Smooth muscle cell (in vitro differentiated cells): ENCODE measurements around the gene ARL3. TPM values are rescaled to one million over a fixed set of nuclear protein-coding genes. Genes with fewer than 3 reads are reported as not detected.
"Not testable (repeated sequence)": the region's sequence is repeated elsewhere in the genome, so short reads cannot be mapped to it uniquely, and the experiment has no call there.

Source experiments
- DNase-seq: peaks from one replicate; lab custom pipeline; 2025; ENCODE audit not compliant: unreplicated experiment; lab: John Stamatoyannopoulos, UW
- H2AFZ ChIP-seq: fragments of 200-600 bp; sonication (generic); 2 replicates; pipeline ENCODE4 v1.6.0; 2016; ENCODE audit warnings: antibody characterized with exemption, low read depth, mild to moderate bottlenecking
- H3F3A ChIP-seq: fragments of 200-600 bp; sonication (generic); 2 replicates; pipeline ENCODE4 v1.6.0; 2017; ENCODE audit warnings: antibody characterized with exemption, low read depth
- H3K27ac ChIP-seq: fragments of 200-600 bp; sonication (generic); 2 replicates; pipeline ENCODE4 v1.5.1; 2016; ENCODE audit warnings: low read depth, mild to moderate bottlenecking
- H3K27me3 ChIP-seq: fragments of 200-600 bp; sonication (generic); 2 replicates; pipeline ENCODE4 v1.6.1; 2016; ENCODE audit warnings: low read depth, mild to moderate bottlenecking
- H3K36me3 ChIP-seq: fragments of 200-600 bp; sonication (generic); 2 replicates; pipeline ENCODE4 v1.5.1; 2016; ENCODE audit warnings: low read depth
- H3K4me1 ChIP-seq: fragments of 200-600 bp; sonication (generic); 2 replicates; pipeline ENCODE4 v1.5.1; 2016; ENCODE audit warnings: low read depth
- H3K4me2 ChIP-seq: fragments of 200-600 bp; sonication (generic); 2 replicates; pipeline ENCODE4 v1.6.0; 2016; ENCODE audit warnings: mild to moderate bottlenecking
- H3K4me3 ChIP-seq: fragments of 200-600 bp; sonication (generic); 2 replicates; pipeline ENCODE4 v1.5.1; 2016; ENCODE audit warnings: mild to moderate bottlenecking
- H3K79me2 ChIP-seq: fragments of 200-600 bp; sonication (generic); 2 replicates; pipeline ENCODE4 v1.6.0; 2016; ENCODE audit warnings: low read depth, mild to moderate bottlenecking
- H3K9ac ChIP-seq: fragments of 200-600 bp; sonication (generic); 2 replicates; pipeline ENCODE4 v1.6.0; 2016; ENCODE audit warnings: low read depth
- H3K9me3 ChIP-seq: fragments of 200-600 bp; sonication (generic); replicated peaks from 2 replicates; pipeline ENCODE4 v1.5.1; 2016; ENCODE audit warnings: low read depth
- H4K20me1 ChIP-seq: fragments of 200-600 bp; sonication (generic); 2 replicates; pipeline ENCODE4 v1.6.0; 2016; ENCODE audit warnings: low read depth
- CTCF ChIP-seq: fragments of 200-600 bp; sonication (generic); IDR thresholded peaks from 2 replicates; pipeline ENCODE4 v1.5.1; 2017; ENCODE audit warnings: borderline replicate concordance, mild to moderate bottlenecking, antibody characterized with exemption; ENCODE audit not compliant: insufficient read depth, poor library complexity, severe bottlenecking
- WGBS: methylation state at CpG from one replicate; pipeline ENCODE4 v1.1.7; 2016; ENCODE audit warnings: low lambda C conversion rate; 5-methylcytosine and 5-hydroxymethylcytosine counted together
- polyA plus RNA-seq: library from polyadenylated mRNA; unstranded; fragments of >200 nt; fragmentation: Nextera tagmentation; extraction: Ambion mirVana; gene quantifications from 2 replicates; pipeline ENCODE4 v1.2.1, GENCODE V29; 2016
- total RNA-seq: library from RNA; depleted of rRNA; stranded (reverse); fragments of >200 nt; gene quantifications from 2 replicates; pipeline ENCODE4 v1.2.3, GENCODE V29; 2014

The ARL3 gene
- total and polyA plus RNA-seq, 2 experiments from 2014 or later: 12.7 to 30.2 TPM

DNA sequence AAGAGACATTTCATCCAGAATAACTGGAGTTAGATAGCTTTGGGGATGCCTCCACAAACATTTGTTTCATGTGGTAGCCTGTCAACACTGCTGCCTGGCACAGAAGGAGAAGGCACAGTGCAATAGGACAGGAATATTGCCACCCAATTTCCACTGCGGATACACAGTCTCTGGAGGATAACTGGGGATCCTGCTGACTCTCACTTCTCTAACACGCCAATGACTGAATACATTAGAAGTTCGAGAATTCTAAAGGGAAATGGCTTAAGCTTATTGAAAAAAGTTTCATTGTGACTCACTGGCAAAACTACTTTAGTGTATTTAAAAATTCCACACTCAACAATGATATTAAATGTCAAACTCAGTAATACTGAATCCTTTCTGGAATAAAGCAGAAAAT lies 12.9 kb downstream of the ARL3 start:
- no peak overlapping the region for H3K9ac ChIP-seq
- H3K27ac ChIP-seq: no peak overlapping the region
- H3K79me2 ChIP-seq: peaks cover 24% of the 10 kb centered on the region
- no peak overlapping the region for H3K4me3 ChIP-seq
- H2AFZ ChIP-seq: no peak overlapping the region
- peaks cover 4% of the 10 kb centered on the region for H3K36me3 ChIP-seq
- H3K9me3 ChIP-seq: no peaks in the 10 kb centered on the region
- TF ChIP-seq CTCF: no peak
- no peaks in the 10 kb centered on the region for H3K27me3 ChIP-seq
- no peaks in the 10 kb centered on the region for H3F3A ChIP-seq
- H3K4me2 ChIP-seq: no peak overlapping the region
- DNase-seq: no peak
- peaks cover 5% of the 10 kb centered on the region for H3K4me1 ChIP-seq
- WGBS: 62% methylated on average over 3 of the region's 3 CpGs
- H4K20me1 ChIP-seq: peaks cover 23% of the 10 kb centered on the region

DNA sequence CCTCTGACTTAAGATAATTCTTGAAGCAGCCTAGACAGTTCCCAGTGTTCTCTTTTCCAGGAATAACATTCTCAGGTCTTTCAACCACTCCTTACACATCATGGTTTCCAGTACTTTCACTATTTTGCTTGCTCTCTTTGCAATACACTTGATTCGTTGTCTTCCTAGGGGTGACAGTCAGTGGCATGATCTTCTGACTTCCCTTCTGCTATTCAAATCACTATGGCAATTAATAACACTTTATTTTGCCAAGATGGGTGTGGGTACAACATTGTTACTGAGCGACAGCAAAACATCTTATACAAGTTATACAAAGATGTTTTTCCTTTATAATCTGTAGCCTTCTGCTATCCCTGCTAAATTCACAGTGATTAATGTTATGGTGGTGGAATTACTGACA lies 15.3 kb downstream of the ARL3 start:
- Histone ChIP-seq H2AFZ (no peak overlapping the region), H3K79me2 (peaks cover 3% of the 10 kb centered on the region), H3K4me1 (peaks cover 5% of the 10 kb centered on the region), H4K20me1 (peaks cover 12% of the 10 kb centered on the region), H3K27me3 (no peaks in the 10 kb centered on the region), H3K27ac (no peak overlapping the region), H3K4me3 (no peak overlapping the region), H3F3A (no peaks in the 10 kb centered on the region), H3K36me3 (peaks cover 4% of the 10 kb centered on the region), H3K9ac (no peak overlapping the region), H3K4me2 (no peak overlapping the region), H3K9me3 (no peaks in the 10 kb centered on the region)
- 98% methylated on average over 2 of the region's 2 CpGs for WGBS
- no peak for DNase-seq
- TF ChIP-seq CTCF: no peak

DNA sequence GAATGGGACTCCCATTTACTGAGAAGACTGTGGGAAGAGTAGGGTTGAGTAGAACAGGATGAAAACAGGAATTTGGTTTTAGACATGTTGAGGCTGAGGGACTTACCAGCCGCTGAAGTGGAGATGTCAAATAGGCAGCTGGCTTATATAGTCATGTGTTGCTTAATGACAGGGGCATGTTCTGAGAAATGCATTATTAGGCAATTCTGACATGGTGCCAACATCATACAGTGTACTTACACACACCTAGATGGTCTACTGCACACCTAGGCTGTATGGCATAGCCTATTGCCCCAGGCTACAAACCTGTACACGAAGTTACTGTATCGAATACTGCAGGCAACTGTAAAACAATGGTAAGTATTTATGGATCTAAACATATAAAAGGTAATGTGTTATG lies 17.5 kb downstream of the ARL3 start:
- Histone ChIP-seq H3K9me3 (no peaks in the 10 kb centered on the region), H3K36me3 (peaks cover 4% of the 10 kb centered on the region), H3F3A (peaks cover 5% of the 10 kb centered on the region), H3K4me1 (no peaks in the 10 kb centered on the region), H3K9ac (no peak overlapping the region), H3K27ac (no peak overlapping the region), H3K79me2 (peaks cover 3% of the 10 kb centered on the region), H4K20me1 (no peaks in the 10 kb centered on the region), H2AFZ (no peak overlapping the region), H3K27me3 (no peaks in the 10 kb centered on the region), H3K4me3 (no peak overlapping the region), H3K4me2 (no peak overlapping the region)
- no peak for TF ChIP-seq CTCF
- no peak for DNase-seq
- WGBS: 97% methylated on average over 3 of the region's 3 CpGs

GRCh38 chr10:102695401-102695800 lies 18.8 kb downstream of the ARL3 start:
- not testable (repeated sequence) for H3K4me1 ChIP-seq, H4K20me1 ChIP-seq, H2AFZ ChIP-seq, H3K36me3 ChIP-seq, H3K27me3 ChIP-seq, H3F3A ChIP-seq, DNase-seq, H3K27ac ChIP-seq, H3K79me2 ChIP-seq, H3K9me3 ChIP-seq, H3K9ac ChIP-seq, H3K4me3 ChIP-seq, H3K4me2 ChIP-seq
- WGBS: 97% methylated on average over 10 of the region's 10 CpGs
